IMR-90 (cell line): Measurements from ENCODE around the gene FNBP1L.

ENCODE experiments used
- POLR2A ChIP-seq: IDR thresholded peaks from 2 replicates; pipeline ENCODE4 v1.6.1; 2012; ENCODE audit warnings: mild to moderate bottlenecking, low read depth, low read length
- SMC3 ChIP-seq: fragments of 150-350 bp; IDR thresholded peaks from 2 replicates; pipeline ENCODE4 v1.6.1; 2016; ENCODE audit warnings: low read depth, mild to moderate bottlenecking, antibody characterized with exemption, low read length, moderate library complexity

DNA sequence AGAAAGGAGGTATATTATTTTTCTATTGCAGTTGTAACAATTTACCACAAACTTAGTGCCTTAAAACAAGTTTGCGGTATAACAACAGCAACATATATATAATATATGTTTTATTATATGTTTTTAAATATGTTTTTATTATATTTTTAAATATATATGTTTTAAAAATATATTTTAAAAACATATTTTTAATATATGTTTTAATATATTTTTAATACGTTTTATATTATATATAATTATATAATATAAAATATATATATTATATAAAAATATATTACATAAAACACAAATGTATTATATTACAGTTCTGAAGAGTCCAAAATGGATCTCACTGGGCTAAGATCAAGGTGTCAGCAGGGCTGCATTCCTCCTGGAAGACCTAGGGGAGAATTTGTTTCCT is 27.5 kb upstream of the FNBP1L start:
- TF ChIP-seq POLR2A (no peak), SMC3 (no peak)
